HG02840 (cell line): ENCODE data around the gene ME3.
"Not testable (repeated sequence)": the region's sequence is repeated elsewhere in the genome, so short reads cannot be mapped to it uniquely, and the experiment has no call there.

Experiments
- ATAC-seq: cut with Tn5 transposase; IDR thresholded peaks from one replicate; pipeline ENCODE4 v1.9.1; 2021; ENCODE audit warnings: mild to moderate bottlenecking, moderate library complexity, moderate number of reproducible peaks; ENCODE audit not compliant: unreplicated experiment, low FRiP score

The ME3 gene

GRCh38 chr11:86624366-86624765 is 48.0 kb downstream of the ME3 start:
- no peak for ATAC-seq

GRCh38 chr11:86623736-86624135 is 48.7 kb downstream of the ME3 start:
- no peak for ATAC-seq

- no peak for ATAC-seq
Measured at GRCh38 chr11:86623041-86623621, 49.3 kb downstream of the ME3 start.

GRCh38 chr11:86621854-86622253 is 50.6 kb downstream of the ME3 start:
- ATAC-seq: no peak

GRCh38 chr11:86620891-86621521 is 51.4 kb downstream of the ME3 start:
- ATAC-seq: no peak

- ATAC-seq: not testable (repeated sequence)
Measured at GRCh38 chr11:86619428-86619827, 53.0 kb downstream of the ME3 start.

GRCh38 chr11:86617502-86617901 is 54.9 kb downstream of the ME3 start:
- ATAC-seq: no peak

- ATAC-seq: no peak
Measured at GRCh38 chr11:86615487-86615886, 56.9 kb downstream of the ME3 start.

- no peak for ATAC-seq
Measured at GRCh38 chr11:86610559-86611341, 61.7 kb downstream of the ME3 start.

- peak; percentile 88 for ATAC-seq
Measured at GRCh38 chr11:86608251-86608799, 64.1 kb downstream of the ME3 start.

GRCh38 chr11:86606836-86607481 is 65.5 kb downstream of the ME3 start:
- ATAC-seq: no peak

- ATAC-seq: no peak
Measured at GRCh38 chr11:86606270-86606835, 66.1 kb downstream of the ME3 start.

- ATAC-seq: no peak
Measured at GRCh38 chr11:86596861-86597586, 75.4 kb downstream of the ME3 start.

GRCh38 chr11:86595955-86596354 is 76.5 kb downstream of the ME3 start:
- ATAC-seq: no peak

GRCh38 chr11:86595451-86595850 is 77.0 kb downstream of the ME3 start:
- ATAC-seq: no peak

- no peak for ATAC-seq
Measured at GRCh38 chr11:86594746-86595145, 77.7 kb downstream of the ME3 start.

- no peak for ATAC-seq
Measured at GRCh38 chr11:86593833-86594232, 78.6 kb downstream of the ME3 start.

GRCh38 chr11:86592659-86593451 is 79.6 kb downstream of the ME3 start:
- ATAC-seq: peak; percentile 89

- ATAC-seq: no peak
Measured at GRCh38 chr11:86592047-86592591, 80.3 kb downstream of the ME3 start.
